ENCODE measurements around the gene LRRC37B.
"Not testable (repeated sequence)": the region's sequence is repeated elsewhere in the genome, so short reads cannot be mapped to it uniquely, and the experiment has no call there.

LRRC37B gene

GRCh38 chr17:32006957-32007462, at the start of gene LRRC37B:
Gene LRRC37B, plus strand, starts transcription at chr17:32007383. Its CDS starts 14,010 bp downstream, at chr17:32021393.
- peak; percentile 85 for DNase-seq

GRCh38 chr17:31964131-31964530, 43.1 kb upstream of the LRRC37B start:
- DNase-seq, result not testable (repeated sequence)

- no peak for DNase-seq
Observed at GRCh38 chr17:31967648-31968047, 39.5 kb upstream of the LRRC37B start.

- not testable (repeated sequence) for DNase-seq
Observed at GRCh38 chr17:31970416-31970815, 36.8 kb upstream of the LRRC37B start.

- not testable (repeated sequence) for DNase-seq
Observed at GRCh38 chr17:31974269-31975071, 32.7 kb upstream of the LRRC37B start.

GRCh38 chr17:31975391-31975790, 31.8 kb upstream of the LRRC37B start:
- DNase-seq, result not testable (repeated sequence)

GRCh38 chr17:31991821-31992220, 15.4 kb upstream of the LRRC37B start:
- DNase-seq, result not testable (repeated sequence)

GRCh38 chr17:31997005-31997404, 10.2 kb upstream of the LRRC37B start:
- no peak for DNase-seq

GRCh38 chr17:32007463-32008298, 498 bp downstream of the LRRC37B start:
- peak; percentile 30 for DNase-seq

GRCh38 chr17:32009262-32009542, 2.0 kb downstream of the LRRC37B start:
- DNase-seq, result no peak

- no peak for DNase-seq
Observed at GRCh38 chr17:32010114-32010513, 2.9 kb downstream of the LRRC37B start.

- peak; percentile 87 for DNase-seq
Observed at GRCh38 chr17:32015245-32016013, 8.2 kb downstream of the LRRC37B start.

GRCh38 chr17:32016231-32016630, 9.0 kb downstream of the LRRC37B start:
- DNase-seq, result no peak

- DNase-seq, result peak; percentile 28
Observed at GRCh38 chr17:32019228-32019627, 12.0 kb downstream of the LRRC37B start.

- DNase-seq, result no peak
Observed at GRCh38 chr17:32020943-32021614, 13.9 kb downstream of the LRRC37B start.

GRCh38 chr17:32021615-32021955, 14.4 kb downstream of the LRRC37B start:
- no peak for DNase-seq

- not testable (repeated sequence) for DNase-seq
Observed at GRCh38 chr17:32022554-32022953, 15.4 kb downstream of the LRRC37B start.

- DNase-seq, result not testable (repeated sequence)
Observed at GRCh38 chr17:32027271-32027670, 20.1 kb downstream of the LRRC37B start.

- no peak for DNase-seq
Observed at GRCh38 chr17:32033223-32033622, 26.0 kb downstream of the LRRC37B start.

GRCh38 chr17:32033812-32034211, 26.6 kb downstream of the LRRC37B start:
- DNase-seq, result not testable (repeated sequence)

- DNase-seq, result not testable (repeated sequence)
Observed at GRCh38 chr17:32040246-32040645, 33.1 kb downstream of the LRRC37B start.

GRCh38 chr17:32041306-32041875, 34.2 kb downstream of the LRRC37B start:
- DNase-seq, result not testable (repeated sequence)
